HG02981 (cell line): ENCODE results near the gene ERAL1.
"Not testable (repeated sequence)": the region's sequence is repeated elsewhere in the genome, so short reads cannot be mapped to it uniquely, and the experiment has no call there.

ENCODE experiments used
- ATAC-seq: cut with Tn5 transposase; IDR thresholded peaks from one replicate; pipeline ENCODE4 v1.9.1; 2021; ENCODE audit warnings: mild to moderate bottlenecking, moderate library complexity; ENCODE audit not compliant: unreplicated experiment

Gene ERAL1

DNA sequence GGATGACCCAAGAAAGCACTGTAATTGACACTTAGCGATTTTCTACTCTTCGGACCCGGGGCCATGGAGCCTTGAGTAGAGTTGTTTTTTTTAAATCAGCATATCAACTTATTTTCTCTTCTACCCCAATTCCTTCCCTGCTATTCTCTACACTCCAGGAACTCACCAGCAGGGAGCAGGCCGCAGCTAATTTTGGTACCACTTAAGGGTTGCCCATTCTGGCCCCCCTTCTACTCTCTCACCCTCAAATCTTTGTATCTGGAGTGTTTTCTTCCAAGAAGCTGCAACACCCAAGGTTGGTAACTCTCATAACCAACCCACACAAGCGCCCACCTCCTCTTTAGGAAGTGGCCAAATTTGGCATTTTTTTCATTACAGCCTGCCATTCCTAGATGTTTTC lies 5.5 kb upstream of the ERAL1 start:
- no peak for ATAC-seq

DNA sequence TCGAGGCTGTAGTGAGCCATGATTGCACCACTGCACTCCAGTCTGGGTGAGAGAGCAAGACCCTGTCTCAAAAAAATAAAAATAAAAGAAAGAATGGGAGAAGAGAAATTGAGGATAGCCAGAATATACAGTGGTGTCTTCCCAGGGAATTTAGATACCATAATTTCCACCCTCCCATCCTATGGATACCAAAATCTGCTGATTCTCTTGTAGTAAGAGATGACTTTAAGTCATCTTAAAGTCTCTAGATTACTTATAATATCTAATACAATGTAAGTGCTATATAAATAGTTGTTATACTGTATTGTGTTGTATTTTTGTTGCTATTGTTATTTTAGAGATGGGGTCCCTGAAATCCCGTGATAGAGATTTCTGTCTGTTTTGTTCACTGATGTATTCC lies 1.5 kb upstream of the ERAL1 start:
- ATAC-seq = no peak

DNA sequence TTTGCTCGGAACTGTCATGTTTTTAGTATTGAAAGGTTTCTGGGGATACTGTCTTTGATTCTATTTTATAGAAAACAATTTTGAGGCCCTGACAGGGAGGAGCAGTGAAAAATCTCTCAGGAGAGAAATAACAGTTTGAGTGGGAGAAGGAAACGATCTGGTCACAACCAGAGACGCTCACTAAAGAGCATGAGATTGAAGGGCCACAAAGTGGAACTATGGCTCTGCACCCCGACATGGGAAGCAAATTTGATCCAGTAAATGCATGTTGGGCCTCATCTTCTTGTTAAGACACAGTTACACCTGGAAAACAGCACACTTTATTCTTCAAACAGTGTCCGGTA lies 492 bp downstream of the ERAL1 start:
- ATAC-seq = no peak

DNA sequence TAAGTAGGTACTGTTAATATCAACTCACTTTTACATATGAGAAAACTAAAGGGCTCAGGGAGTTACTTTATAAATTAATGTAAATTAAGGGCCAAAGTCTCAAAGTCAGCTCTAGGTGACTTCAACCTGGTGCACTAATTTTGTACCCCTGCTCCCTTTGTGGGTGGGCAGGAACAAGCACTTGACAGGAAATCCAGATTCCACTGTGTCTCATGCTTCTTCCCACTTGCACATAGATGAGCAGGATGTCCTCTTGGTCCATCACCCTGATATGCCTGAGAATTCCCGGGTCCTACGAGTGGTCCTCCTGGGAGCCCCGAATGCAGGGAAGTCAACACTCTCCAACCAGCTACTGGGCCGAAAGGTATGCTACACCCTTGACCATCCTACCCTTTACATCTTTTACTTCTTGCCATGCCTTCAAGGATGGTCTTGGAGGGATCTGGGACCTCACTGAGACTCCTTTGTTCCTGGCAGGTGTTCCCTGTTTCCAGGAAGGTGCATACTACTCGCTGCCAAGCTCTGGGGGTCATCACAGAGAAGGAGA lies 1.3 kb downstream of the ERAL1 start:
- ATAC-seq = no peak

DNA sequence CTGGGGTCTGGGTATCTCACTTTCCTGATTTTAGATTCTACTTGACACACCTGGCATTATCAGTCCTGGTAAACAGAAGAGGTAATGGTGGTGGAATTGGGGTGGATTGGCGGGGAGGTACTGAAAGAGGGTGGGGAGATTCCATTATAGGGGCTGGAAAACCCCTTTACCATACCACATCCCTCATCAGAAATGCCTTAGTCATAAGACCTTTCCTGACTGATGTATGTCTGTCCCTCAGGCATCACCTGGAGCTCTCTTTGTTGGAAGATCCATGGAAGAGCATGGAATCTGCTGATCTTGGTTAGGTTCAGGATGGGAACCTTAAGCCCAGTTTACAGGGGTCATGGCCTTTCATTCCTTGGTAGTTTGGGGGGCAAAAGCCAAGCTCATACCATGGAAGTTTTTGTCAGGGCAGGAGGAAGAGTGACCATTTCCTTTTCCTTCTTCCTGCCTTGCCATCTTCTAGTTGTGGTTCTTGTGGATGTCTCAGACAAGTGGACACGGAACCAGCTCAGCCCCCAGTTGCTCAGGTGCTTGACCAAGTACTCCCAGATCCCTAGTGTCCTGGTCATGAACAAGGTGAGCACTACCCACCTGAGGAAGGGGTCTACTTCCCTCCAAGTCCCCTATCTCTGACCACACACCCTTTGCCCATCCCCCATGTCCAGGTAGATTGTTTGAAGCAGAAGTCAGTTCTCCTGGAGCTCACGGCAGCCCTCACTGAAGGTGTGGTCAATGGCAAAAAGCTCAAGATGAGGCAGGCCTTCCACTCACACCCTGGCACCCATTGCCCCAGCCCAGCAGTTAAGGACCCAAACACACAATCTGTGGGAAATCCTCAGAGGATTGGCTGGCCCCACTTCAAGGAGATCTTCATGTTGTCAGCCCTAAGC lies 3.3 kb downstream of the ERAL1 start:
- no peak for ATAC-seq

DNA sequence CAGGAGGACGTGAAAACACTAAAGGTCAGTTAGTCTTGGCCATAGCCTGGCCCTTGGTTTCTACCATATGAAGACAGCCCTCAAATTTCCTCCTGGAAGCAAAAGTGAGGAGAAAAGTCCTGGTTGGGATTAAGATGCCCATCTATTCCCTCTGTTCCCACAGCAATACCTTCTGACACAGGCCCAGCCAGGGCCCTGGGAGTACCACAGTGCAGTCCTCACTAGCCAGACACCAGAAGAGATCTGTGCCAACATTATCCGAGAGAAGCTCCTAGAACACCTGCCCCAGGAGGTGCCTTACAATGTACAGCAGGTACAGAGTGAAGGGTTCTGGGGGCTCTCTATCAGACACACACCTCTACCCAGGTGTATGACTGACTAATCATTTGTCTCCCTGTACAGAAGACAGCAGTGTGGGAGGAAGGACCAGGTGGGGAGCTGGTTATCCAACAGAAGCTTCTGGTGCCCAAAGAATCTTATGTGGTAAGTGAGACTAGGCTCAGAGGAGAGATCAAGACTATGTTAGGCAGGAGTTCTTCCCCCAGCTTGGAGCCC lies 4.1 kb downstream of the ERAL1 start:
- ATAC-seq = no peak

DNA sequence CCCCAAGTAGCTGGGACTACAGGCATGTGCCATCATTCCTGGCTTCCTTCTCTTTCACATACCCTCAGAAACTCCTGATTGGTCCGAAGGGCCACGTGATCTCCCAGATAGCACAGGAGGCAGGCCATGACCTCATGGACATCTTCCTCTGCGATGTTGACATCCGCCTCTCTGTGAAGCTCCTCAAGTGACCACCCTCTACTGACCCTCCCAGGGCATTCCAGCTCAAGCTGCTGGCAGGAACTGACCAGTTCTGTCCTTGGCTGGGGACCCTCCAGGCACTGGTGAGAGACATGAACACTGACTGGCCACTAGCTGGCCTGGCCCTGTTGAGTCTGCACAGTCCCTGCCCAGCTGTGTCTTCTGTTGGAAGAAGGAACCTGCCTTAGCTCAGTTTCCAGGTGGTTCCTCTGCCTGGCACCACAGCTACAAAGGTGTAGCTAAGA lies 5.6 kb downstream of the ERAL1 start:
- ATAC-seq = no peak

DNA sequence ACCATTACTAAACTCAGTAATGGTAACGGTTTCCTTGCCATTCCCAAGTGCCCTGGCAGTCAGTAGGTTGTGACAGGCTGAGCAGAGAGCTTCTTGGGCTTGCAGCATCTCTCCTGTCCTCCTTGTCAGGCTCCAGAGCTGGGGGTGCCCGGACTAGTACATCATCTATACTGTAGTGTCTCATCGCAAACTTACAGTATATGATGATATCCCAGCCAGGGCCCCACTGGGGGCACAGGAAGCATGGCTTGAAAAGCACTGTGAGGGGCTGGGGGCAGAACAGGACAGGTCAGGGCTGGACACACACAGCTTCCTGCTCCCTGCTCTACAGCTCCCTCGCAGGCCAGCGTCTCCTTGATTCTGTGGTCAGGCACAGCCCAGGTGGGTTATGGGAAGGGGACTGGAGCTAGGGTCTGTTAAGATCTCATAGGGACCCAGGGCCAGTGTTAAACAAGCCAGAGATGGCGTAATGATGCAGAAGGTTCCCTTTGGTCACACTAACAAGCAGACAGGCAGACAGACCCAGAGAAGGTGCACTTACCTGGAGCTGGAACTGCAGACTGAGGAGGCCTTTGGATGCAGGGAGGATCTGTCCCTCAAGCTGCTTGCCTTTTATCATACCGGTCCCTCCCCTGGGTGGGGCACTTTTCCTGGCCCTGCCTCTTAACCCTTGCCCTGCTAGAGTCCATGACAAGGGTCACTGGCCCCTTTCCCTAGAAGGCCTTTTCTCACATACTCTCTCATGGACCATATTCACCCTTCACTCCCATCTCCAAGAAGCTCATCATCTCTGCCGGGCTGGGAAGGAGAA lies 6.8 kb downstream of the ERAL1 start:
- no peak for ATAC-seq

DNA sequence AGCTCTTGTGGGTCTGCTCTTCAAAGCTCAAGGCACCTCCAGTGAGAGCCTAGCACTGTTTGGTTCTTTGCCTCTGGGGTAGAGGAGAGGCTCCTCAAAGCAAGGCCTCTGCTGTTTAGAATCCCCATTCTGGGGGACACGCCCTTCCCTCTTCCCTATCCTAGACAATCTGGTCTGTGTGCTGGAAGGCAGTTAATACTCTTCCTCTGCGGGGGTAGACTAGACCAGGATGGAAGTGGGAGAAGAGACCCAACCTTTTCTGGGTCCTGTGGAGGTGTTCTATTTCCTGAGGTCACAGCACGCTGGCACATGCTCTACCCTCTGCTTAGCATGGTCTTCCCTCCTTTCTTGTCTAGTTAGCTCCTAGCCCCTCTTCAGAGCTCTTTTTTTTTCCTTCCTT lies 7.7 kb downstream of the ERAL1 start:
- no peak for ATAC-seq

DNA sequence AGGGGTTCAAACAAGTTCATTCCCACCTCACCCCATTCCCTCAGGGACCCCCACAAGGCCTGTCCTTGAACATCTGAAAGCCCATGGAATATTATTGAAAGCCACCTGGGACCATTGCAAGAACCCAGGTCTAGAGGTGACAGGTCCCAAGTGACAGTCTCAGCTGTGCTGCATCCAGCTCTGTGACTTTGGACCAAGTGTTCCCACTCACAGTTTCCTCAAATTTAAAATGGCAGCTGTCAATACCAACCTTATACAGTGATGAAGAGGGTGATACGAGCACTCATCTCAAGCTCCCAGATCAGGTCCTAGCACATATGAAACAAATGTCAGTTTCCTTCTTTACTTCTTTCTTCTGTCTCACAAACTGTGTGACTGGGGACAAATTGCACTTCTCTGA lies 9.1 kb downstream of the ERAL1 start:
- ATAC-seq = no peak

DNA sequence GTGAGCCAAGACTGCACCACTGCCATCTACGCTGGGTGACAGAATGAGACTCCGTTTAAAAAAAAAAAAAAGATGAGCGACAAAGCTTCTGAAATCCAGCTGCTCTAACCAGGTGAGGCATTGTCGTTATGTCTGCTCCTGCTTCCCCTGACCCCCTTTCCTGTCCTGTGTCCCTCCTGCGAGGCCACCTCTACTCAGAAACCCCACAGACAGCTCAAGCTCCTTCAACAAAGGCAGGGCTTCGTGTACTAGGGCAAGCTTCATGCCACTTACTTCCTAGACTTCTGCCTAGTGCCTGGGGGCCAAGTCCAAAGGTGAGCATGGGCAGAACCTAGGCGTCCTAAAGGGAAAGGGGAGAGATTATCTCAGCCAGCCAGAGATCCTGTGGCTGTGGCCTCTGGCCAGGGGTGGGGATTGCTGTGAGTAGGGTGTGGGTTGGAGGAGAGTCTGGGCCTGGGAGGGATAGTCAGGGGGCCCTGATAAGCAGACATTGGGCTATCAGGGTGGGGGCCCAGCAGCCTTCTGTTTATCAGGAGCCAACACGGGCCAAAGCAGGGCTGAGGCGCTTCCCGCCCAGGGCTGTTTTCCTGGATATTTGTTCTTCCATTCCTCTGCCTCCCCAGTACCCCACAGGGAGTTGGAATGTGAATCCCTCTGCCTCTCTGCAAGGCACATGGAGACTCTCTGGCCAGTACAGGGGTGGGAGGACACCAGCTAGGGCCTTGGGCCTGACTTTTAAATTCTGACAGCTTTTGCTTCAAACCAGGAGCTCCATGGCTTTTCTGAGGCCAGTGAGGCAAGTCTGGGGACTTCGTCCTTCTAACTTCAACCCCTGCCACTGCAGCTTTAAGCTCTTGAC lies 10.4 kb downstream of the ERAL1 start:
- ATAC-seq = no peak

DNA sequence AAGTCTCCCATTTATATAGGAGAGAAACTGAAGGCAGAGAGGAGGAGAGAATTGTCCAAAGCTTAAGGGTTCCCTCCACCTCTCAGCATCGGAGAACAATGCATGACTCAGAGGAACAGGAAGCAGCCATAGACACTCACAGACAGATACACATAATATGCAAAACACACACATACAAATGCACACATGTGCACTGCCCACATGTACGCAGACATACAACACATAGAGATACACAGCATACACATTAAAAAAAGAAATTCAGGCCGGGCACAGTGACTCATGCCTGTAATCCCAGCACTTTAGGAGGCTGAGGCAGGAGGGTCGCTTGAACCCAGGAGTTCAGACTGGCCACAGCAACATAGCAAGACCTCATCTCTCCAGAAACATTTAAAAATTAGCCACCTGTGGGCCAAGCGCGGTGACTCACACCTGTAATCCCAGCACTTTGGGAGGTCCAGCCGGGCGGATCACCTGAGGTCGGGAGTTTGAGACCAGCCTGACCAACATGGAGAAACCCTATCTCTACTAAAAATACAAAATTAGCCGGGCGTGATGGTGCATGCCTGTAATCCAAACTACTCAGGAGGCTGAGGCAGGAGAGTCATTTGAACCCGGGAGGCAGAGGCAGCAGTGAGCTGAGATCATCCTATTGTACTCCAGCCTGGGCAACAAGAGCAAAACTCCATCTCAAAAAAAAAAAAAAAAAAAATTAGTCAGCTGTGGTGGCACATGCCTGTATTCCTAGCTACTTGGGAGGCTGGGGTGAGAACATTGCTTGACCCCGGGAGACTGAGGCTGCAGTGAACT lies 11.3 kb downstream of the ERAL1 start:
- no peak for ATAC-seq

DNA sequence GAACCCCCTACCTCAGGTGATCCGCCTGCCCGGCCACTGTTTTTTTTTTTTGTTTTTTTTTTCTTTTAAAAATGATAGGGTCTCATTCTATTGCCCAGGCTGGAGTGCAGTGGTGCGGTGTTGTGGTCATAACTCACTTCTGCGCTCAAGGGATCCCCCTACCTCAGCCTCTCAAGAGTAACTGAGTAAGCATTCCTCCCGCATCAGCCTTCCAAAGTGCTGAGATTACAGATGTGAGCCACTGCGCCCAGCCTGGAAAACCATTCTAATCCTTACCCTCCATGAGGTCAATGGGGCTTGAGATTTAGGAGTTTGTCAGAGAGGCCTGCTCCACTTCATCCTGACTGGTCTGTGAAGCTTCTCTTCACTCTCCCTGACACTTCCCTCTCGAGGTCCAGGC lies 12.5 kb downstream of the ERAL1 start:
- no peak for ATAC-seq

DNA sequence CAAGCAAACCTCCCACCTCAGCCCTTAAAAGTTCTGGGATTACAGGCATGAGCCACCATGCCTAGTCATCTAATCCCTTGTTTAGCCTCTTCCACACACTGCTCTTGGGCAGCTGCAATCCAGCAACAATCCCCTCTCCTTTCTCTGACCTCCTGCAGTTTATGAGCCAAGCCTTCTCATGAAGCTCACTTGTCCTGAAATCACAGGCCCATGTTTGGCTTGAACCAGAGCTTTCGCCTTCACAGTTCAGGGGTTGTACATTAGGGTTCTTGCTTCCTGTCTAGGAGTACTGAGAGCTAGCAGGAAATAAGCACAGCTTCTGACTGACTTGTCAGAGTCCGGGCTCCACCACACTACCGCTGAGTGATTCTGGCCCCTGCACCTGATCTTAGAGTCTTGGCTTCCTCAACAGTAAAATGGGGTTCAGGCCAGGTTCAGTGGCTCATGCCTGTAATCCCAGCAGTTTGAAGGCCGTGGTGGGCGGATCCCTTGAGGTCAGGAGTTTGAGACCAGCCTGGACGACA lies 16.3 kb downstream of the ERAL1 start:
- peak; percentile 91 for ATAC-seq

DNA sequence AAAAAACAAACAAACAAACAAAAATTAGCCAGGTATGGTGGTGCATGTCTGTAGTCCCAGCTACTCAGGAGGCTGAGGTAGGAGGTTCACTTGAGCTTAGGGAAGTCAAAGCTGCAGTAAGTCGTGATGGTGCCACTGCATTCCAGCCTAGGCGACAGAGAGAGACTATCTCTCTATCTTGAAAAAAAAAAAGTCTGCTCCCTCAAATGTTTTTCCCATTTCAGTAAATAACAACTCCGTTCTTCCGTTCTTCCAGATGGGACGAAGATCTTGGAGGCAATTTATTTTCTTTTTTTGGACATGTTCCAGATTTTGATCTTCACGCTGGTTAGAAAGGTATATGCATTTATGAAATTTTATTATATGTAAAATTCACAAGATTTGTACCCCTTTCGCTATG lies 19.0 kb downstream of the ERAL1 start:
- ATAC-seq = no peak

DNA sequence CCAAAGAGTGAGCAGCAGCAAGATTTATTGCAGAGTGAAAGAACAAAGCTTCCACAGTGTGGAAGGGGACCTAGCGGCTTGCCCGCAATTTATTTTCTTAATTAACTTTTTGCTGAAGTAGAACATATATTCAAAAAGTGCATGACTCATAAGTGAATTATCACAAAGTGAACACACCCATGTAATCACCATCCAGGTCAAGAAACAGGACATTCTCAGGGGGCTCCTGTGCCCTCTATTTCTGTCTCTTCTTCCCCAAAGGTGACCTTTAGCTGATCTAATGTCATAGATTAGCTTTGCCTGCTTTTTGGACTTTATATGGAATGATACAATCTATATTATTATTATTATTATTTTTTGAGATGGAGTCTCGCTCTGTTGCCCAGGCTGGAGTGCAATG lies 19.9 kb downstream of the ERAL1 start:
- no peak for ATAC-seq

DNA sequence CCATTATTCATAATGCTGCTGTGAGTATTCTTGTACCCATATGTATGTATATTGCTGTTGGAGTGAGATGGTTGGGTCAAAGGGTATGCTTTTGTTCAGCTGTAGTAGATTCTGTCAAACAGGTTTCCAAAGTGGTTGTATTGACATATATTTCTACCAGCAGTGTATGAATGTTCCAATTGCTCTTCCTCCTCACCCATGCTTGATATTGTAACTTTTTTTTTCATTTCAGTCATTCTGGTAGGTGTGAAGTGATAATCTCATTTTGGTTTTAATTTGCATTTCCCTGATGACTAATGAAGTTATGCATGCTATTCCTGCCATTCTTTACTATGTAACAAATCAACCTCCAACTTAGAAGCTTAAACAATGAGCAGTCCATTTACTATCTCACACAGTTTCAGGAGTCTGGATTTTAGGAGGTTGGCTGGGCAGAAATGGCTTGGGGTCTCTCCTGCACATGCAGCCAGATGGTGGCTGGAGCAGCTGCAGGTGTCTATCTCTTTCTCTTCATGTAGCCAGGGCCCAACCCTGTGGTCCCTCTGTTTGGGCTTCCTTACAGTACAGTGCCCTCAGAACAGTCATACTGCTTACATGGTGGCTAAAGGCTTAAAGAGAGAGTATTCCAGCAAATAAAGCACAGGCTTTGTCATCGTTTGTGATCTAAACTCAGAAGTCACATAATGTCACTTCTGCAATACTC lies 21.2 kb downstream of the ERAL1 start:
- ATAC-seq = no peak

DNA sequence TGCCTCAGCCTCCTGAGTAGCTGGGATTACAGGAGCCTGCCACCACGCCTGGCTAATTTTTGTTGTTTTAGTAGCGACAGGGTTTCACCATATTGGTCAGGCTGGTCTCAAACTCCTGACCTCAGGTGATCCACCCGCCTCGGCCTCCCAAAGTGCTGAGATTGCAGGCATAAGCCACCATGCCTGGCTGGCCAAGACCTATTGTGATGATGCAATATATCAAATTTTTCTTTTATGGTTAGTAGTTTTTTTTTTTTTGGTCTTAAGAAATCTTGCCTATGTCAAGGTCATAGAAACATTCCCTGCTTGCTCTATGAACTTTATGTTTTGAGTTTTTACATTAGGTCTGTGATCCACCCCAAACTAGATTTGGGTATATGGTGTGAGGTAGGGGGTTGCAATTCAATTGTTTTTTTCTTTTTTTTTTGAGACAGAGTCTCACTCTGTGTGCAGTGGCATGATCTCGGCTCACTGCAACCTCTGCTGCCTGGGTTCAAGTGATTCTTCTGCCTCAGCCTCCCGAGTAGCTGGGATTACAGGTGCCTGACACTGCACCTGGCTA lies 22.4 kb downstream of the ERAL1 start:
- ATAC-seq = not testable (repeated sequence)
